ENCODE results near the gene ASCL5.
A peak's percentile ranks its signal among the peaks of the same experiment; 100 is the strongest.

The ASCL5 gene

GRCh38 chr1:201093962-201094361 is 33.0 kb downstream of the ASCL5 start:
- TF ChIP-seq CTCF (IDR thresholded peaks at IDR 0.05; ENCODE audit: insufficient read depth, low read depth, low read length, missing control alignments), result no peak
- no peak for DNase-seq (ENCODE audit: low read depth)
- no peak overlapping the region for H3K4me3 ChIP-seq (ENCODE audit: low read length)

- no peak for DNase-seq (ENCODE audit: low read depth)
- TF ChIP-seq CTCF (IDR thresholded peaks at IDR 0.05; ENCODE audit: insufficient read depth, low read depth, low read length, missing control alignments), result no peak
Measured at GRCh38 chr1:201093561-201093960, 33.4 kb downstream of the ASCL5 start.

GRCh38 chr1:201092738-201093137 is 34.2 kb downstream of the ASCL5 start:
- no peak for DNase-seq (ENCODE audit: low read depth)
- no peak for TF ChIP-seq CTCF (IDR thresholded peaks at IDR 0.05; ENCODE audit: insufficient read depth, low read depth, low read length, missing control alignments)
- H3K4me3 ChIP-seq (ENCODE audit: low read length), result no peak overlapping the region

More at GRCh38 chr1:201093561-201093960, 33.4 kb downstream of the ASCL5 start:
- H3K4me3 ChIP-seq (ENCODE audit: low read length), result no peak overlapping the region

GRCh38 chr1:201091256-201091655 is 35.7 kb downstream of the ASCL5 start:
- no peak for DNase-seq (ENCODE audit: low read depth)
- H3K4me3 ChIP-seq (ENCODE audit: low read length), result no peak overlapping the region
- no peak for TF ChIP-seq CTCF (IDR thresholded peaks at IDR 0.05; ENCODE audit: insufficient read depth, low read depth, low read length, missing control alignments)

DNA sequence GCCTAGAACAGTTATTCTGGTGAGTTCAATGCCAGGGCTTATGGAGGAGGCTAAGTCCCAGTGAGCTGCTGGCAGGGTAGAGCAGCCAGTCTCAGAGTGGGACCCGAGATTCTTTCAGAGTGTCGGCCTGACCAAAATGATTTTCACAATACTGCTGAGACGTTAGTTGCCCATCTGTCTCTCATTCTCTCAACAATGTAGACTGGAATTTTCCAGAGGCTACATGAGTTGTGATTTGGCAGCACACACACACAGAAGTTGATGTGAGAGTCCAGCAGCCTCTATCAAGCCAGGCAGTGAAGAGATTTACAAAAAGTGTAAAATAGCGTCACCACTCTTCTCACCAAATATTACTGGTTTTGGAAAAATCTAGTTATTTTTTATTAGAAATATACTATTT is 36.4 kb downstream of the ASCL5 start:
- no peak overlapping the region for H3K4me3 ChIP-seq (ENCODE audit: low read length)
- DNase-seq (ENCODE audit: low read depth), result no peak
- no peak for TF ChIP-seq CTCF (IDR thresholded peaks at IDR 0.05; ENCODE audit: insufficient read depth, low read depth, low read length, missing control alignments)

DNA sequence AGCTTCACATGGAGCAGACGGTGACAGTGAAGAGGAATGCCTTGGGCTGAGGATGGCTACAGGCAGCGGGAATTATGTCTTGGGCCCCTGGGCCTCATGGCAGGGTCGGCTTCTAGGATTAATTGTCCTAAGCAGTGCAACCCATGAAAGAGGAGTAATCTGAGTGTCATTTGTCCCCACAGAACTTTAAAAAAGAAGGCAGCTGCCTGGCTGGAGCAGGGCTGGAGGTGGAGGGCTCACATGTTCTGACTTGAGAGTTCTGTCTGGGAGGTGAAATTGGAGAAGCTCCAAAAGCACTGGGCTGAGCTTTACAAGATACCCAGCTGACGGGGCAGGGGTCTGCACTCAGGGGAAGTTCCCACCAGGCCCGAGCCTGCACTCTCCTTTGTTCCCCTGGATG is 37.4 kb downstream of the ASCL5 start:
- H3K4me3 ChIP-seq (ENCODE audit: low read length), result no peak overlapping the region
- TF ChIP-seq CTCF (IDR thresholded peaks at IDR 0.05; ENCODE audit: insufficient read depth, low read depth, low read length, missing control alignments), result no peak
- peak; percentile 39 for DNase-seq (ENCODE audit: low read depth)

- H3K4me3 ChIP-seq (ENCODE audit: low read length), result no peak overlapping the region
- peak; percentile 83 for DNase-seq (ENCODE audit: low read depth)
- TF ChIP-seq CTCF (IDR thresholded peaks at IDR 0.05; ENCODE audit: insufficient read depth, low read depth, low read length, missing control alignments), result peak; percentile 9
Measured at GRCh38 chr1:201088901-201089525, 38.0 kb downstream of the ASCL5 start.

Measured in epithelial cell of esophagus (primary cell).